Keratinocyte (primary cell): ENCODE measurements around the gene RPS2. TPM values are rescaled to one million over a fixed set of nuclear protein-coding genes. Genes with fewer than 3 reads are reported as not detected.

Source experiments
- DNase-seq: peaks from one replicate; pipeline ENCODE4 v3.0.0-alpha.2; 2011; ENCODE audit warnings: low read depth, missing footprints, low spot score
- FAIRE-seq: peaks from 2 replicates; lab custom pipeline; 2011; peaks lifted over from hg19 to GRCh38; lab: Jason Lieb, UNC
- H2AFZ ChIP-seq: 2 replicates; pipeline ENCODE4 v1.6.0; 2012; ENCODE audit warnings: low read length, control low read depth, inconsistent platforms; ENCODE audit not compliant: control insufficient read depth
- H3K27ac ChIP-seq: 2 replicates; pipeline ENCODE4 v1.5.1; 2011; ENCODE audit warnings: low read length; ENCODE audit not compliant: control insufficient read depth, insufficient read depth
- H3K27me3 ChIP-seq: 3 replicates; pipeline ENCODE4 v1.6.0; 2011; ENCODE audit warnings: low read length; ENCODE audit not compliant: control insufficient read depth, insufficient read depth; ENCODE audit errors: extremely low read depth
- H3K36me3 ChIP-seq, 2 experiments: 2 replicates in 1 of 2; 3 replicates in 1 of 2; pipeline ENCODE4 v1.5.1; 2011; ENCODE audit warnings: low read length in 2 of 2, mild to moderate bottlenecking in 1 of 2; ENCODE audit not compliant: control insufficient read depth in 2 of 2, insufficient read depth in 2 of 2; ENCODE audit errors: extremely low read depth in 1 of 2
- H3K4me1 ChIP-seq: 3 replicates; pipeline ENCODE4 v1.5.1; 2011; ENCODE audit warnings: low read length; ENCODE audit not compliant: control insufficient read depth, insufficient read depth; ENCODE audit errors: extremely low read depth
- H3K4me2 ChIP-seq: 3 replicates; pipeline ENCODE4 v1.6.0; 2011; ENCODE audit warnings: low read depth, low read length; ENCODE audit not compliant: control insufficient read depth, insufficient read depth; ENCODE audit errors: extremely low read depth
- H3K4me3 ChIP-seq, 3 experiments: fragments of 200-600 bp in 1 of 3; sonication (generic) in 1 of 3; 2 replicates in 2 of 3; 3 replicates in 1 of 3; pipeline ENCODE4 v1.5.1; 2011 to 2016; ENCODE audit warnings: low read length in 3 of 3, mild to moderate bottlenecking in 3 of 3, control low read depth in 2 of 3, inconsistent platforms in 1 of 3, low read depth in 1 of 3, mixed read lengths in 1 of 3, mixed run types in 1 of 3, moderate library complexity in 1 of 3; ENCODE audit not compliant: control insufficient read depth in 2 of 3, insufficient read depth in 2 of 3; ENCODE audit errors: extremely low read depth in 1 of 3
- H3K79me2 ChIP-seq: 2 replicates; pipeline ENCODE4 v1.6.0; 2012; ENCODE audit warnings: low read length; ENCODE audit not compliant: control insufficient read depth, insufficient read depth
- H3K9ac ChIP-seq: 3 replicates; pipeline ENCODE4 v1.6.0; 2011; ENCODE audit warnings: low read length; ENCODE audit not compliant: control insufficient read depth, insufficient read depth; ENCODE audit errors: extremely low read depth
- H3K9me1 ChIP-seq: 3 replicates; pipeline ENCODE4 v1.6.0; 2011; ENCODE audit warnings: low read length; ENCODE audit not compliant: control insufficient read depth, insufficient read depth; ENCODE audit errors: extremely low read depth
- H3K9me3 ChIP-seq: 2 replicates; pipeline ENCODE4 v1.5.1; 2012; ENCODE audit warnings: low read depth, low read length; ENCODE audit not compliant: control insufficient read depth
- H4K20me1 ChIP-seq: 3 replicates; pipeline ENCODE4 v1.6.0; 2011; ENCODE audit warnings: low read length; ENCODE audit not compliant: control insufficient read depth, insufficient read depth; ENCODE audit errors: extremely low read depth
- EZH2 ChIP-seq: IDR thresholded peaks from one replicate; pipeline ENCODE4 v1.6.1; 2012; ENCODE audit warnings: inconsistent platforms, mild to moderate bottlenecking, low read length, moderate library complexity
- dilution Hi-C: fragments of 300-500 bp; cut with MboI; formaldehyde crosslinking; loops from one replicate; pipeline ENCODE4 v1.7.0; 2020; ENCODE audit warnings: low sequenced_read_pairs; ENCODE audit not compliant: extremely low pct_ligation_motif_present
- polyA plus RNA-seq, 5 experiments: library from polyadenylated mRNA; depleted of rRNA in 3 of 5; stranded (reverse) in 3 of 5; stranded (forward) in 1 of 5; unstranded in 1 of 5; fragments of >200 nt; gene quantifications; 1 replicate in 1 of 5; 2 replicates in 3 of 5; 3 replicates in 1 of 5; pipeline versions ENCODE4 v1.2.1 to v1.2.3, GENCODE V29; 2011 to 2012; ENCODE audit warnings: missing spikeins in 2 of 5, low read depth in 1 of 5, low replicate concordance in 1 of 5
- TF ChIP-seq, protein P1 (sequence below), 3 experiments: IDR thresholded peaks in 1 of 3; conservative IDR thresholded peaks in 1 of 3; optimal IDR thresholded peaks in 1 of 3; 2 replicates in 2 of 3; 3 replicates in 1 of 3; pipeline versions ENCODE3 to v1.5.1; 2011; ENCODE audit warnings: low read length in 3 of 3, mild to moderate bottlenecking in 3 of 3, moderate library complexity in 2 of 3, control low read depth in 1 of 3, inconsistent platforms in 1 of 3; ENCODE audit not compliant: insufficient read depth in 2 of 3; ENCODE audit errors: extremely low read depth in 1 of 3

Gene RPS2
- polyA plus RNA-seq, 1 donor (not counting 4 experiments of a cell fraction or from before 2014, with no cell fraction given): 3,573 TPM

DNA sequence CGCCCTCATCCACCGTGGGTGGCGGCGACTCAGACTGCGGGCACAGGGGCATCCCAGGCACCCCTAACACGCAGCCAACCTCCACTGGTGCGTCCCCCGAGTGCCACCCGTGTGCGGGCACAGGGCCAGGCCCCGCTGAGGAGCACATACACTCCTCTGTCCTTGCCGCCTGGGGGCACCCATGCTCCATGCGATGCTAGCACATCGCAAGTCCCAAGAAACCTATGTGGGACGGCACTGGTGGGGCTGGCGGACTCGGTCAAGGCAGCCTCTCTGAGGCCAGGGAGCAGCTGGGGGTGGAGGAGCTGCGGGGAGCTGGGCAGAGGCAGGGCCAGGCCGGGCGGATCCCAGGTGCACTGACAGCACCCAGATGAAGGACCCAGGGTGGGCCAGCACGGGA lies 41.0 kb upstream of the RPS2 start:
- Histone ChIP-seq H2AFZ (no peak overlapping the region), H3K9ac (no peak overlapping the region), H3K4me2 (no peak overlapping the region), H3K27ac (no peak overlapping the region), H4K20me1 (peaks cover 58% of the 10 kb centered on the region), H3K9me3 (no peaks in the 10 kb centered on the region), H3K9me1 (peaks cover under 1% of the 10 kb centered on the region), H3K36me3 (peaks cover 22 to 67% of the 10 kb centered on the region in 2 experiments), H3K4me3 (no peak overlapping the region), H3K27me3 (no peaks in the 10 kb centered on the region), H3K4me1 (peaks cover 35% of the 10 kb centered on the region), H3K79me2 (peaks cover 86% of the 10 kb centered on the region)
- no peak for FAIRE-seq
- TF ChIP-seq, protein P1, sequence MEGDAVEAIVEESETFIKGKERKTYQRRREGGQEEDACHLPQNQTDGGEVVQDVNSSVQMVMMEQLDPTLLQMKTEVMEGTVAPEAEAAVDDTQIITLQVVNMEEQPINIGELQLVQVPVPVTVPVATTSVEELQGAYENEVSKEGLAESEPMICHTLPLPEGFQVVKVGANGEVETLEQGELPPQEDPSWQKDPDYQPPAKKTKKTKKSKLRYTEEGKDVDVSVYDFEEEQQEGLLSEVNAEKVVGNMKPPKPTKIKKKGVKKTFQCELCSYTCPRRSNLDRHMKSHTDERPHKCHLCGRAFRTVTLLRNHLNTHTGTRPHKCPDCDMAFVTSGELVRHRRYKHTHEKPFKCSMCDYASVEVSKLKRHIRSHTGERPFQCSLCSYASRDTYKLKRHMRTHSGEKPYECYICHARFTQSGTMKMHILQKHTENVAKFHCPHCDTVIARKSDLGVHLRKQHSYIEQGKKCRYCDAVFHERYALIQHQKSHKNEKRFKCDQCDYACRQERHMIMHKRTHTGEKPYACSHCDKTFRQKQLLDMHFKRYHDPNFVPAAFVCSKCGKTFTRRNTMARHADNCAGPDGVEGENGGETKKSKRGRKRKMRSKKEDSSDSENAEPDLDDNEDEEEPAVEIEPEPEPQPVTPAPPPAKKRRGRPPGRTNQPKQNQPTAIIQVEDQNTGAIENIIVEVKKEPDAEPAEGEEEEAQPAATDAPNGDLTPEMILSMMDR (optimal IDR thresholded peaks at IDR 0.05 in 1 of 3, IDR thresholded peaks at IDR 0.05 in 1 of 3, conservative IDR thresholded peaks at IDR 0.05 in 1 of 3; ENCODE audit: extremely low read depth in 1 of 3, insufficient read depth in 2 of 3, low read length in 3 of 3): no peak
- TF ChIP-seq EZH2: no peak
- dilution Hi-C loops: no loop called here
- DNase-seq: no peak

DNA sequence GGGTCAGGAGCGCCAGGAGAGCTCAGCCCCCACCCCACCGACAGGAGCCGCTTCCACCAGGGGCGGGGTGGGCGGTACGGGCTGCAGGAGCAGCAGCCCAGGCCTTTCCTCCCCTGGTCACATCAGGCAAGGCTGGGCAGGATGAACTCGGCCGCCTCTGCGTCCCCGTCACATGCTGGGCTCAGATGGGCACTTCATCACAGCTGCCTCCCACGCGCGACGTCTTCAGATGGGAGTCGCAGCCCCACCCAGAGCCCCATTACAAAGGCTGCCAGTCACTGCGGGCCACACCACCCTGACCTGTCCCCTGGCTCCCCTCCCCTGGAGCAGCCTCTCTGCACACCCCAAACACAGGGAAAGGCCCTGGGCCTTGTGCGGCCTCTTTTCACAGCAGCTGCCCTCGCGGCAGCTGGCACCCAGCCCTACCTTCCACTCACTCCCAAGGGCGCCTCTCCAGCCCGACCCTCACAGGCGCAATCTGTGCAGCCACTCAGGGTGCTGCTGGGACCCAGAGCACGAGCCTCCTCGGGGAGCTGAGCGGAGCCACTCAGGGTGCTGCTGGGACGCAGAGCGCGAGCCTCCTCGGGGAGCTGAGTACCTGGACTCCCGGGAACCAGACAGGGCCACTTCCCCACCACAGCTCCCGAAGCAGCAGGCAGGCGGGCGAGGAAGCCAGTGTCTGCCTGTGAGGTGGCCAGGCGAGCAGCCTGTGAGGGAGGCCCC lies 40.3 kb upstream of the RPS2 start:
- DNase-seq (no peak), FAIRE-seq (no peak)
- H3K36me3 ChIP-seq: peaks cover 24 to 74% of the 10 kb centered on the region in 2 experiments
- H4K20me1 ChIP-seq: peaks cover 58% of the 10 kb centered on the region
- H3K9me3 ChIP-seq: no peaks in the 10 kb centered on the region
- no peak overlapping the region for H3K27ac ChIP-seq
- no peak overlapping the region for H2AFZ ChIP-seq
- no peak overlapping the region for H3K9ac ChIP-seq
- peaks cover 29% of the 10 kb centered on the region for H3K4me1 ChIP-seq
- no peak overlapping the region for H3K4me3 ChIP-seq
- TF ChIP-seq, protein P1 (optimal IDR thresholded peaks at IDR 0.05 in 1 of 3, IDR thresholded peaks at IDR 0.05 in 1 of 3, conservative IDR thresholded peaks at IDR 0.05 in 1 of 3; ENCODE audit: extremely low read depth in 1 of 3, insufficient read depth in 2 of 3, low read length in 3 of 3): no peak
- TF ChIP-seq EZH2: no peak
- dilution Hi-C loops: no loop called here
- no peaks in the 10 kb centered on the region for H3K9me1 ChIP-seq
- H3K4me2 ChIP-seq: no peak overlapping the region
- peaks cover 80% of the 10 kb centered on the region for H3K79me2 ChIP-seq
- H3K27me3 ChIP-seq: no peaks in the 10 kb centered on the region
